CD4-positive, alpha-beta T cell treated with Interferon alpha-2 for 1 hour (primary cell): ENCODE data around the gene WDR7.

Experiments used
- DNase-seq, 2 donors: peaks; one replicate each; pipeline ENCODE4 v3.0.0-alpha.2; 2020 to 2022

Gene WDR7

DNA sequence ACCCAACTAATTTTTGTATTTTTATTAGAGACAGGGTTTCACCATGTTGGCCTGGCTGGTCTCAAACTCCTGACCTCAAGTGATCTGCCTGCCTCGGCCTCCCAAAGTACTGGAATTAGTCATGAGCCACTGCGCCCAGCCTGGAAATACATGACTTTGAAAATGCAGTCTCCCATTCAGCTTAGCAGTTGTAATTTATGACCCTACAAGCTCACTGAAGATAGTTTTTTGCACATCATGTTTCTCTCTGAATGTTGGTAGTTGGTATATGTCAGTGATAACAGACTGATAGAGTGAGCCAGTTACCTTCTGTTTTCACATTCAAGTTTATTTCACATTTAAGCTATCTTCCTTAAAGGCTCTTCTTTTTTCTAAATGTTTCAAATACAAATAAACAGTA lies 7.1 kb downstream of the WDR7 start:
- no peak for DNase-seq

DNA sequence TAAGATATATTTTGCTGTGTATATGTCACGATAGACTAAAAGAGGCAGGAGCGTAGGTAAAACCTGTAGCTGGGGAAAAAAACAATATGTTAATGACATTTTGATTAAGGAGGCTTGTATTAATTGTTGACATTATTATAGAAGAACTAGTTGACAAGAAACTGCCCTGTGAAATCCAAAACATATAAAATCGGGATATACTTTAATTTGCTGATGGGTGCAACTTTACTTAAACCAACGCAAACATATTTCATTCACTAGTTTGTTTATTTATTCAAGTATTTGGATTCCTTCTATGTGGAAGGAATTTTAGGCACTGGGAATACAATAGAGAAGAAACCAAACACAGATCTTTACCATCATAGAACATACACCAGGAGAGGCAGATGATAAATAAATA lies 8.0 kb downstream of the WDR7 start:
- DNase-seq, result no peak

DNA sequence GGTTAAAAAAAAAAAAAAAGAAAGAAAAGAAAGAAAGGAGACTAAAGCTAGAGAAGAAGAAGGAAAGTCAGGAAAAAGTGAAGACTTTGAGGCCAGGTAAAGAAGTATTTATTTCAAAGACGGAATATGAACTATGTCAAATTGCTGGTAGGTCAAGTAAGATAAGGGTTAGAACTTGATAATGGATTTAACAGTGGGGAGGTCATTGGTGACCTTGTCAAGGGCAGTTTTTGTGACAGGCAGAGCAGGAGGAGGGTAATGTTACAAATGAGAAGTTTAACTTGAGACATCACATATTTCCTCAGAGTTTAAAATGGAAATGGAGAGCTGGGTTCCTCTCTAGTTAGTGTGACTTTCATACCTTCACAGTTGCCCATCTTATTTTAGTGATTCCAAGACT lies 9.5 kb downstream of the WDR7 start:
- no peak for DNase-seq

DNA sequence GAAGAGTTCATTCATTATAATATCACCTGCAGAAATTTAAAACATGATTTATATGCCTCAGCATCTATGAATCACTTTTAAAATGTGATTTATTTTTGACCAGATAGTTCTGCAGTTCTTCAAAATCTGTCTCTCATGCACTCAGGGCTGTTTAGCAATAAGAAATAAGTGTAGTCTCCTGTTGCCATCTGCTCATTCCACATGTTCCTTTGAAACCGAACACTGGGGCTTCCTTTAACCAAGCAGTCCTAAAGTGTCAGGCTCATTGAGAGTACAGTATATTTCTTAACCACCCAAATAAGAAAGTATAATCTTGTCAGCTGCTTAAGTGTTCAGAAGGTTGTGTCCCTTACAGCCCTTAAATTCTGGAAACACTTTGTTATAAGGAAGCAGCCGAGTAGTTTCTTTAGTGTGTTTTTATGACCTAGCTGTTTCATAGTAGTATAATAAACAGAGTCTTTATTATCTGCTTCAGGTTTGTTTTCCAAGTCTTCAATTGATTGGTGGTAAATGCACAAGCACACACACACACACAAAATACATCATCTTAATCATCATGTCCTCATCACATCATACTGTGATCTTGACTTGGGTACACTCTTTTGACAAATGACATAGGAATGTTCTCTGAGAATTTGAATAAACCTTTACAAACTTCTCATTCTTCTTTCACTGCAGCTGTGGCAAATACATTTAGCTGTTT lies 10.4 kb downstream of the WDR7 start:
- no peak for DNase-seq

DNA sequence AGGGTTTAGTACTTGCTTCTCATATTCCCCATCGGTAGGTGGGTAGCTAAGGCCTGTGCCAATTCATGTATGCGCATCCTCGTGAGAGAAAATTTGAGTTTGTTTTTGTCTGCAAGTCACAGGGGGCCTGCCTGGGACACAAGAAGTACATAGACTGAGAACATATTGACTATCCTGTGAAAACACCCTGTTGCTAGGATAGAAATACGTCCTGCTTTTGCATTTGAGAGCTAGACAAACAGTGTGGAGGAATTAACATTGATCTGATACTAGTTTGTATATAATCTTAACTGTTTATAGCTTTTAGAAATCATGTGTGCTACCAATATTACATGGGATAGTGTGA lies 10.9 kb downstream of the WDR7 start:
- no peak for DNase-seq

DNA sequence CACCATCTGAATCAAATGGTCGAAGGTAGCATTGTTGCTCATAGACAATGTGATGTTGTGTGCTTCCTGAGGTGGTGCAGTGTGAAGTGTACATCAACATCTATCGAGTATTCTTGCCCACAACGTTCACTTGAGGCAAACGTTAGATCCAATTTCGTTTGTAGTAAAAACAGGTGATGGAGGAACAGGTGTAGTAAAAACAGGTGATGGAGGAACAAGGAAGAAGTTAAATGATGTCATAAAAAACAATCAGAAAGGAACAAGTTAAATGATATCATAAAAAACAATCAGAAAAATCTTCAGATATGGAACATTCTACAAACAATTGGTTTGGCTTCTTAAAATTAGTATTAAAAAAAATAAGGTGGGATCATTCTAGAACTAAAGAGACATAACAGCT lies 11.3 kb downstream of the WDR7 start:
- no peak for DNase-seq

DNA sequence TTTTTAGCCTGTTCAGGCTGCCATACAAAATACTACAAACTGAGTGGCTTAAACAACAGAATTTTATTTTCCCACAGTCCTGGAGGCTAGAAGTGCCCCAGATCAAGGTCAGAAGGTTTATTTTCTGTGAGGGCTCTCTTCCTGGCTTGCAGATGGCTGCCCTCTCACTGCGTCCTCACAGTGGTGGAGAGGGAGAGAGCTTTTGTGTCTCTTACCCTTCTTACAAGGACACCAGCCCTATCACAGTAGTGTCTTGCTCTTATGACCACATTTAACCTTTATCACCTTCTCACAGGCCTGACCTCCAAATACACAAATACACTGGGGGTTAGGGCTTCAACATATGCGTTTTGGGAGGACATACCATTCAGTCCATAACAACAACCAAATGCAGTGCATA lies 11.7 kb downstream of the WDR7 start:
- no peak for DNase-seq

DNA sequence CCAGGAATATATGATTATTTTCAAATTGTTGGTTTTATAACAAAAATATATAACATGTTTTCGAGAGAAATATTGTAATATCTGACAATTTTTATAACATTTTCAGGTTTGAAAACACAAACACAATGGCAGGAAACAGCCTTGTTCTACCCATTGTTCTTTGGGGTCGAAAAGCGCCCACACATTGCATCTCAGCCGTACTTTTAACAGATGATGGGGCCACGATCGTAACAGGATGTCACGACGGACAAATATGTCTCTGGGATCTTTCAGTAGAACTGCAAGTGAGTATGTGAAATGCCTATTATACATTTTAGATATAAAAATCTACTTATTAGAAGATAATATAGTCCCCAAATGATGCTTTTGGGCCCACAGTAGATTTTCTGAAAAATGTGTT lies 21.2 kb downstream of the WDR7 start:
- DNase-seq, result no peak

DNA sequence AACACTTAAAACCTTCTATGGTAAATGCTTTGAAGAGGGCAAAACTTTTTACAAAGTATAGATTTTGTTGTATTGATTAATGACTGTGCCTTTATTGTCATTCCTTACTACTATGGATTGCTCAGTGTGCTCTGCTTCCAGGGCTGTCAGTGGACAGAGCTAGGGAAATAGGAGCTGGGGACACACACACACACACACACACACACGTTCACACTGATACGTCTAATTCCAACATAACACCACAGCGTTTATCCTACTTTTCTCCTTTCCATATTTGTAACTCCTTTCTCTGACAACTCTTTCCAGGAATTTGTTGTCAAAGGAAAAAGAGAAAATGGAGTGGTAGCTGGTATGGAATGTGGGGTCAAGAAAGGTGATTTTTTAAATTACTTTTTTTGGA lies 21.8 kb downstream of the WDR7 start:
- no peak for DNase-seq

DNA sequence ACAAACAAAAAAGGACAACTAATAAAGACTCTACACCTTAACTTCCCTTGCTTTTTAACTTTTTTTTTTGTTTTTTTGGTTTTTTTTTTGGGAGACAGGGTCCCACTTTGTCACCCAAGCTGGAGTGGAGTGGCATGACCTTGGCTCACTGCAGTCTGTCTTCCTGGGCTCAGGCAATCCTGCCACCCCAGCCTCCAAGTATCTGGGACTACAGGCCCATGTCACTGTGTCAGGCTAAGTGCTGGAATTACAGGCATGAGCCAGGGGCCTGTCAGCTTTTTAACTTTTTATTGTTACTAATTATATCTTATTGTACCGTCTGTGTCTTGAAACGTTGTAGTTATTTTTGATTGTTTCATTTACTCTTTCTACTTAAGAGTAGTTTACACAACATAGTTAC lies 25.5 kb downstream of the WDR7 start:
- DNase-seq, result no peak

DNA sequence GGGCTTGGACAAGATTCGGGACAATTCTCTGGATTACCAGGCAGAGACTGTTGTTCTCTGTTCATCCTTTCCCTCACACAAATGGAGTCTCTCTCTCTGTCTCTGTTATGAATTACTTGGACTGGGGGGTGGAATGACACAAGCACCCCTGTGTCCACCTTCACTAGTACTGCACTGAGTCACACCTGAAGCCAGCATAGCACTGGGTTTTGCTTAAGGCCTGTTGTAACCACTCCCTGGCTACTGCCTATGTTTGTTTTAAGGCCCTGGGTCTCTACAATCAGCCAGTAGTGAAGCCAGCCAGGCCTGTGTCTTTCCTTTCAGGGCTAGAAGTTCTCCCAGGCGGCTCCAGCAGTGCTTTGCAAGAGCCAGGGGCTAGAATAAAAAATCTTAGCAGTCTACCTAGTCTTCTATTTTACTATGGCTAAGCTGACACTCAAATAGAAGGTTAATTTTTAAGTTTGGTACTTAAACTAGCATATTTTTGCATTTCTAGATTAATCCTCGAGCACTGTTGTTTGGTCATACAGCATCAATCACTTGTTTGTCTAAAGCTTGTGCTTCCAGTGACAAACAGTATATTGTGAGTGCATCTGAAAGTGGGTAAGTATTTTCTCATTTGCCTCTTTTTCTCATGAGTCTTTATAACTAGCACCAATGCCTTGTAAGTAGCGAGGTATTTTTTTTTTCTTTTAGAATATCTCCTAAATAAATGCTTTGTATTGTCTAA lies 27.8 kb downstream of the WDR7 start:
- DNase-seq, result no peak

DNA sequence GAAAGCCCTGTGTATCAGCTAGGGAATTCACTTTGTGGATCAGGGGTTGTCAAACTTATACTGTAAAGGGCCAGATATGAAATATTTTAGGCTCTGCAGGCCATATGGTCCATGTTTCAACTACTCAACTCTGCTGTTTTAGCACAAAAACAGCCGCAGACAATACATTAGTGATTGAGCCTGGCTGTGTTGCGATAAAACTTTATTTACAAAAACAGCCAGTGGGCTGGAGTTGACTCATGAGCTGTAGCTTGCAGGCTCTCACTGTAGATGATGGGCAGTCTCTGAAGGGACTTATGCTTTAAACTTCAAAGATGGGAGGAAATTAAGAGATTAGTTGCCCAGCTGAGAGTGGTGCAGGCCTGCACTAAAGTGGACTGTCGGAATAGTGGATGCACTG lies 33.1 kb downstream of the WDR7 start:
- no peak for DNase-seq

DNA sequence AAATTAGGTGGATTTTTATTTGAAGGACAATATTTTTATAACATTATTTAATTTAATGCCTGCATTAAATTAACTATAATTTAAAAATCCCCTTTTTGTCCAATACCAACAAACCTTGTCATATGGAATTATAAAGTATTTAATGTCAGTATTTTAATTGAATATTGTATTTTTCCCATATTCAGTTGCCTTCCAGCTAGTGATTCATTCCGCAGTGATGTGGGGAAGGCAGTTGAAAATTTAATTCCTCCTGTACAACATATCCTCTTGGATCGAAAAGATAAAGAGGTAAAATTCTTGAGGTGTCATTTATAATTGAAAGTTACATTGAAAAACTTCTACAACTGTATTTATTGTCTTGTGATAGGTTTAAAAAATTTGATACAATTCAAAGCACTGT lies 40.4 kb downstream of the WDR7 start:
- no peak for DNase-seq

DNA sequence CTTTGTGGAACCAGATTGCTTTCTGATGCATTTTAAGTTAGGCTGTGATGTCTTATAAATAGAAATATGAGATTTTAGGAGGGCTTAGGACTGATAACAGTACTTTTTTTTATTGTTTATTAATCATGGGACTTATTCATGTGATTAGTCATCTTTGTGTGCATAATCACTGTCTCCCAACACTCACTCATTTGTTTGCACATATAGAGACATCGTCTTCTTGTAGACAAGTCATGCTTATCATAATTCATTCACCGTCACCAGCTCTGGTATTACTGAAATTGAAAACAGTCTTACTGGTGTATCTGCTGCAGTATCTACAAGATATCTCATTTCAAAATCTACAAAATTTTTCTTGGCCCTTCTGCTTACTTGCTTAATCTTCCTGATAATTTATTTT lies 45.8 kb downstream of the WDR7 start:
- DNase-seq, result no peak

DNA sequence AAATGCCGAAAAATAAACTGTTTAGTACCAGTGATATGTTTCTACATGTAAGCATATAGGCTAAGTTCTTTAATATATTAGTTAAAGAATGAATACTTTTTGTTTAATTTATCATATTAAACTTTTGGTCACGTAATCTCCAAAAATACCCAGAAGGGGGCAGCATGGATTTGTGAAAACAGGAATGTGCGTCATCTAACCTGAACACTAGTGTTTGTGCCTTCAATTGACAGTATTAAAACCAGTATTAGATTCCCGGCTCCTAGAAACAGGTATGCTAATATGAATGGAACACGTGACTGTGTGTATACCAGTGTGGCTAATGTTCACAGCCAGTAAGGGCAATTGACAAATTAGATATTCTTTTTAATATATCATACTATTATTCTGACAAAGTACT lies 51.8 kb downstream of the WDR7 start:
- DNase-seq, result peak in 1 of 2 donors; percentile 48

DNA sequence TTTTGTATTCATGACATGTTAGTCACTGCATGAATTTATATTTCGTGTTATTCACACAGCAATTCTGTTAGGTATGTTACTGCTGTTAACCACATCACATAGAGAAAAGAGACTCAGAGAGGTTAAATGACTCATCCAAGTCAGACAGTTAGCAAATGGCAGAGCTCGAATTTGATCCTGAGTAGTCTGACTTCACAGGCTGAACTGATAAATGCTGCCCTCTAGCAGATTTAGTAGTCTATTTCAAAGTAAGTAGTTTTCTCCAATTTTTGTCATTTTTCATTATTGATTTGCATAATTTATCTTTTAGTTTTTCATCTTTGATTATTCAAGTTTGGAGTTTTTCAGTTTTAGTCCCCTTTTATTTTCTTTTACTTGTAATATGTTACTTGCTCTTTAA lies 58.3 kb downstream of the WDR7 start:
- DNase-seq, result peak; percentile 6 to 67

DNA sequence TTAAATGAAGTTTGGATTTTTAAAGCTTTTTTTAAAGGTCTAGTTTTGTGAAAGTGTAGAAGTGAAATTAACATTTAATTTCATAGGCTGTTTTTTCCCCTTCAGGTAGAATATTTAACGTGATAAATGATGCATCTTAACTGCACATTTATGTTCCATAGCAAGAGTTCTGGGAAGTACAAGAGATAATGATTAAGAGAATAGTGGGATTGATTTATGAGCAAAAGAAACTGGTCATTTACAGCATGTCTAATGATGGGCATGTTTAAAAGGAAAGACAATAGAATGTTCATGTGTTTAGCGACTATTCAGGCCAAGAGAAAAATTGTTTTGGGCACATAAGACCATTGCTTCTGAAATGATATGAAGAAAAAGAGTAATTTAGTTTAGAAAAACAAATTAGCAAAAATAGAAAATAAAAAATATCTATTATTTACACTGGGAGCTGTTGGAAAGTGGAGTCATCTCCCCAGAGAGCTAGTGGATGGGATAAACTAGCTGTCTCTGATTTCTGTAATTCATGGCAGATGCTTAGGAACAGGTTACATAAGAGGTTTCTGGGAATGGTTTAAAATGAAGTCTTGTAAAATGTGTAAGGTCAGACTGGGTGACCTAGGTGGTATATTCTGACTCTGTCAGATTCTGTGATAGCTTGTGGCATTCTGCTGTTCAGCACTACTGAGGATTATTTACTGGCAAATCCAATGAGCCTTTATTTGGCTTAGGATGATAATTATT lies 60.7 kb downstream of the WDR7 start:
- no peak for DNase-seq

DNA sequence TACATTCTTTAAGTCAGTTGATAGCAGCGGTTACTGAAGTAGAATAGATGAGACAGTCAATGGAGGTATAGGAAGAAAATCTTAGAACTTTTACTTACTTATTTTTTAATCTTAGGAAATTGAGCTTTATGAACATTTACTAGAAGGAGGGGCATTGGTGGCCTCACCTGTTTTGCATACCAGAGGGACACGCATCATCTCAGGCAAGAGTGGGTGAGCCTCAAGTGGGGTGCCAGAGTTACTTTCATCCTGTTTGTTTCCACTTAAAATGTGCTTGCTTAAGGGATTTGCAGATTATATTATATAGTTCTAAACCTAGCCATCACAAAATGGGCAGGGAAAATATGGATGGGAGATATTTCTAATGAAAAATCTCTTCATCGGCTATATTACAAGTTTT lies 61.6 kb downstream of the WDR7 start:
- DNase-seq, result no peak

DNA sequence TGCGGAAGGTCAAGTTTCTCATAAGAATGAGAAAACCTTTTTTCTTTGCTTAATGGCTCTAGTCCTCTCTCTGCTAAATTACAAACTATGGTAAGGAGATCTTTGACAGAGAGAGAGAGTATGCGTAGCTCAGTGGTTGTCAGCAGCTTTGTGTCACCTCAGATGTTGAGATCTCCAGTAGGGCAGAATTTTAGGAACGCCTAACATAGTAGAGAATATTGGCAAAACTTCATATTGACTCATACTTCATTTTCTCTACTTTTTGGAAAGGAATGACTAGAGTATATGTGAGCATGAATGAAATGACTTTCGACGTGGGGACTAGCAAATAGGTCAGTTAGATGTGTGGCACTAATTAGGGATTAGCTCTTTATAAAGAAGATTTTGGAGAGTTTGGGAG lies 64.0 kb downstream of the WDR7 start:
- no peak for DNase-seq

DNA sequence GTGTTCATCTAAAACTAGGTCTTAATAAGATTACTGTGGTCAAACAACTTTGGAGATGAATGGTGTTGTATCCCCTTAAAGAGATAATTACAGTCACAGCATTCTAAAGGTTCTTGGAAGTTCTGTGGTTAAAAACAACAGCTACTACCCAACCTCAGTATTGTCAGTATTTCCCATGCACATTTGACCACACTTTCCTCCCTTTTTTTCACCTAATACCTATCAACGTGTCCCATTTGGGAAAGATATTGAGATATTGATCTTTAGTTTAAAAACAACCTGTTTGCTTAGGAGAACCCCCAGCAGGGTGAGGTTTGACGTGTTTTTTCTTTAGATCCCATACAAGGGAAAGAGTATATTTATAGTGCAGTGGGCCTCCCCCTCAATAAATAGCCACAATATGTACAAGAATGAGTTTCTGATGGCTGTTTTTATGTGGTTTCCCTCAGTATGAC lies 65.6 kb downstream of the WDR7 start:
- no peak for DNase-seq

DNA sequence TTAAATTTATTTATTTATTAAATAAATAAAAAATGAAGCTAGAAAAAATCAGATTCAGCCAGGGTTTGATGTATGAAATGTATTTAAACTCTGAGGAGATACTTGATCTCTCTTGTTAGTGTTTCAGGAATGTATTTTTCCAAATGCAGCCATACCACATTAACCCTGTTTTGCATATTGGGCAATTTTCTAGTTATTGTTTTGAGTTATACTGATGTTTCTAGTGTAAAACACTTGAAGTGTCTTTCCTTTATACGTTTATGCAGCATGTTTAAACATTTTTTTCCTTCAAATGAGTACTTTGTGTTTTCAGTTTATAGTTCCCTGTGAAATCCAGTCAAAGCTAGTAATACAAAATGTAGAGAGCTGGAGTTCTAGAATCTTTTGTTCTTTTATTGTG lies 69.9 kb downstream of the WDR7 start:
- no peak for DNase-seq

DNA sequence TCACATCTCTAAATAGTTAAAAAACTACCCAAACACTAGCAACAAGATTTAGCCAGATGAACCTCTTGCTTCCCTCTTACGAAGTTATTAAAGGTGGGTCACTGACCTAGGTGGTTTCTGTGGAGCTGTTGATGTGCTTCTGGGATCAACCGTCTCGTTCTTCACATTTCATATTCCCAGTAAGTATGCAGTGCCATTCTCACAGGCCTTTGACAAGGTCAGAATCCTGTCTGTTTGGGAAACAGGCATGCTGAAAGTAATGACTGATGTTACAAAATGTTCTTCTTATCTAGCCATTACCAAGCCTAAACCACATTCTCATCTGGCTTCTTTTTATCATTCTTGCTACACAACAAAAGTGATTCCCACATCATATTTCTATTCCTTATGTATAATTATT lies 70.3 kb downstream of the WDR7 start:
- DNase-seq, result no peak

DNA sequence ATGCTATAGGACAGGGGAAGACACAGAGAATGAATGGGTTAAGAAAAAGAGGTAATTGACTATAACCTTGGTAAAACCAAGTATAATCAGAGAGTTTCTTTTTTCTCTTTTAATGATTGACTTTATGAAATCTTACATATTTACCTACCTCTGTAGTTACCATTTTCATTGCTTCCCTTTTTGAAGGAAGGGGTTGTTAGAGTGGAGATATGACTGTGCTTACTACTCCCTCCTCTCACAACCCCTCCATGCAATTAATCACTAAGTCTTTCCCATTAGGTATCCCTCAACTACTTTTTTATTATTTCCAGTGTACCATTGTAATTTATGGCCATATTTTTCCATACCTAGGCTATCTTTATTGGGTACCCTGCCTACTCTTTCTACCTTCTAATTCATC lies 71.4 kb downstream of the WDR7 start:
- DNase-seq, result no peak

DNA sequence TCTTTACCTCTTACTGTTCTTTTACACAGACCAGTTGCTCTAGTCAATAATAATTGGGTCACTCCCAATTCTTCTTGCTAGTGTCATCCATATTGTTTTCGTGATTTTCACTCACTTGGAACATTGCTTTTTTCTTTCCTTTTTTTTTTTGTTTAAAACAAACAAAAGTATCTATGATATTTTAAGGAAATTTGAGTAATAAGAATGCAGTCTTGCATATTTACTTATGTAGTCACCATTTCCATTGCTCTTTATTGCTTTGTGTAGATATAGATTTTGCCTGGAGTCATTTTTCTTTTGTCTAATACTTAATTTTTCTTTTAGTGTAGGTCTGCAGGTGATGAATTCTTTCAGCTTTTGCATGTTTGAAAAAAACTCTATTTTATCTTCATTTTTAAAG lies 71.9 kb downstream of the WDR7 start:
- DNase-seq, result no peak
